ENCODE measurements around the gene CPED1.
"Not testable (repeated sequence)": the region's sequence is repeated elsewhere in the genome, so short reads cannot be mapped to it uniquely, and the experiment has no call there.

The CPED1 gene

GRCh38 chr7:121271098-121271497 lies 282.6 kb downstream of the CPED1 start:
- DNase-seq: no peak

GRCh38 chr7:121271916-121272315 lies 283.4 kb downstream of the CPED1 start:
- DNase-seq: no peak

- DNase-seq: no peak
These were observed 284.2 kb downstream of the CPED1 start for GRCh38 chr7:121272676-121273075.

GRCh38 chr7:121273467-121274167 lies 285.1 kb downstream of the CPED1 start:
- DNase-seq: no peak

- DNase-seq: no peak
These were observed 286.0 kb downstream of the CPED1 start for GRCh38 chr7:121274467-121274866.

GRCh38 chr7:121275204-121275603 lies 286.7 kb downstream of the CPED1 start:
- peak; percentile 69 for DNase-seq

GRCh38 chr7:121276313-121276712 lies 287.8 kb downstream of the CPED1 start:
- no peak for DNase-seq

GRCh38 chr7:121278120-121279021 lies 289.9 kb downstream of the CPED1 start:
- DNase-seq: no peak

- no peak for DNase-seq
These were observed 290.6 kb downstream of the CPED1 start for GRCh38 chr7:121279060-121279620.

- DNase-seq: no peak
These were observed 291.3 kb downstream of the CPED1 start for GRCh38 chr7:121279822-121280221.

GRCh38 chr7:121280656-121281055 lies 292.1 kb downstream of the CPED1 start:
- no peak for DNase-seq

- no peak for DNase-seq
These were observed 293.6 kb downstream of the CPED1 start for GRCh38 chr7:121282129-121282528.

GRCh38 chr7:121285066-121285667 lies 296.7 kb downstream of the CPED1 start:
- no peak for DNase-seq

GRCh38 chr7:121286186-121286585 lies 297.7 kb downstream of the CPED1 start:
- no peak for DNase-seq

- DNase-seq: no peak
These were observed 298.5 kb downstream of the CPED1 start for GRCh38 chr7:121286742-121287734.

- DNase-seq: no peak
These were observed 300.4 kb downstream of the CPED1 start for GRCh38 chr7:121288894-121289293.

GRCh38 chr7:121289930-121290329 lies 301.4 kb downstream of the CPED1 start:
- not testable (repeated sequence) for DNase-seq

GRCh38 chr7:121294448-121294992 lies 306.0 kb downstream of the CPED1 start:
- DNase-seq: no peak

GRCh38 chr7:121297843-121298242 lies 309.3 kb downstream of the CPED1 start:
- DNase-seq: no peak

GRCh38 chr7:121298831-121299239 lies 310.3 kb downstream of the CPED1 start:
- no peak for DNase-seq

- DNase-seq: no peak
These were observed 312.3 kb downstream of the CPED1 start for GRCh38 chr7:121300685-121301420.

All from NCI-H345 (cell line).